ENCODE data around the gene TMTC1.

- TF ChIP-seq CTCF (IDR thresholded peaks at IDR 0.05), result no peak
- TF ChIP-seq POLR2A (IDR thresholded peaks at IDR 0.05), result no peak
These were observed 40.7 kb downstream of the TMTC1 start for GRCh38 chr12:29743077-29743476.
